ENCODE measurements around the gene ASIC4. TPM values are rescaled to one million over a fixed set of nuclear protein-coding genes. Genes with fewer than 3 reads are reported as not detected.

Gene ASIC4
- polyA plus RNA-seq, 1 experiment: not detected

GRCh38 chr2:219562049-219563020, 48.1 kb downstream of the ASIC4 start:
- H3K4me3 ChIP-seq (ENCODE audit: low read depth, low read length): no peak overlapping the region
- peaks cover 5% of the 10 kb centered on the region for H3K27me3 ChIP-seq (ENCODE audit: control insufficient read depth, insufficient read depth, low read length)
- DNase-seq (ENCODE audit: low read depth, low spot score): no peak
- H3K27ac ChIP-seq (ENCODE audit: low read depth, low read length): no peak overlapping the region
- peaks cover 4% of the 10 kb centered on the region; the same call in 1 of the 2 replicates for H3K9me3 ChIP-seq (ENCODE audit: control insufficient read depth, insufficient read depth, low read length)
- ChIA-PET POLR2A (interaction anchor here (1.4 kb wide), 1 partner anchor 10 kb away, joined by 3 read pairs; no protein-coding TSS in a partner anchor), CTCF (interaction anchor here (2.0 to 3.7 kb wide), 2 partner anchors 8 to 128 kb away, joined by 7 to 35 read pairs; partner anchors contain the start of genes INHA and OBSL1)
- TF ChIP-seq CTCF (IDR thresholded peaks at IDR 0.05; ENCODE audit: low read depth, low read length): no peak

DNA sequence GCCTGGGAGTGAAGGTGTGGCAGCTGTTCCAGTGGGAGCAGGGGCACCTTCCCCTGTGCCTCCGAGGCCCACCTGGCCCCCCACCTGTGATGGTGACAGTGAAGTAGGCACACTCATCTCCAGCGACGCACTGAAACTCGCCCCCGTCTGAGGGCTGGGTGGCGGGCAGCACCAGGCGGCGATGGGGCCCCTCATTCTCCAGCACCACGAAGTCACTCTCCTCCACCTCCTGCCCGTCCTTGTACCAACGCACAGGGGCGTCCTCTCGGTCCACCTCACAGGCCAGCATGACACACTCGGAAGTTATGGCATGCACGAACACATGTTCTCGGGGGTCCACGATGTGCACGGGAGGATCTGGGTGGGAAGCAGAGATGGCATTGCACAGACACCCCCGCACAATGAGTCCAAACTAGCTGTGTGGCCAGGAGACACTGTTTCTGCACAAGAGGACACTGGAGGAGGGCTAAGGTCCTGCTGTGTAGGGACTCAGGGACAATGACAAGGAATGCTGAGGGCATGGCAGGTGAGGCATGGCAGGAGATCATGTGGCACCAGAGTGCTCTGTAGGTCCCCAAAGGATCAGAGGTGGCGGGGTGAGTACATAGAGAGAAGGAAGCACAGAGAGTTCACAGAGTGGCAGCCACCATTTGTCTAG, 49.1 kb downstream of the ASIC4 start:
- TF ChIP-seq CTCF (IDR thresholded peaks at IDR 0.05; ENCODE audit: low read depth, low read length): no peak
- CTCF ChIA-PET: no interaction called here
- H3K9me3 ChIP-seq (ENCODE audit: control insufficient read depth, insufficient read depth, low read length): peaks cover 8% of the 10 kb centered on the region; the same call in 1 of the 2 replicates
- H3K27me3 ChIP-seq (ENCODE audit: control insufficient read depth, insufficient read depth, low read length): no peaks in the 10 kb centered on the region
- H3K27ac ChIP-seq (ENCODE audit: low read depth, low read length): no peak overlapping the region
- no peak for DNase-seq (ENCODE audit: low read depth, low spot score)
- no peak overlapping the region for H3K4me3 ChIP-seq (ENCODE audit: low read depth, low read length)
- POLR2A ChIA-PET: interaction anchor here (1.4 kb wide), 1 partner anchor 11 kb away, joined by 3 read pairs; no protein-coding TSS in a partner anchor

- DNase-seq (ENCODE audit: low read depth, low spot score): no peak
- CTCF ChIA-PET: no interaction called here
- POLR2A ChIA-PET: interaction anchor here (1.0 kb wide), 1 partner anchor 13 kb away, joined by 3 read pairs; no protein-coding TSS in a partner anchor
- no peak overlapping the region for H3K4me3 ChIP-seq (ENCODE audit: low read depth, low read length)
- H3K9me3 ChIP-seq (ENCODE audit: control insufficient read depth, insufficient read depth, low read length): peaks cover 4% of the 10 kb centered on the region; the same call in 1 of the 2 replicates
- TF ChIP-seq CTCF (IDR thresholded peaks at IDR 0.05; ENCODE audit: low read depth, low read length): no peak
- no peaks in the 10 kb centered on the region for H3K27me3 ChIP-seq (ENCODE audit: control insufficient read depth, insufficient read depth, low read length)
- H3K27ac ChIP-seq (ENCODE audit: low read depth, low read length): no peak overlapping the region
Measured at GRCh38 chr2:219565130-219566080, 51.1 kb downstream of the ASIC4 start.

- POLR2A ChIA-PET: no interaction called here
Measured at GRCh38 chr2:219566640-219567039, 52.4 kb downstream of the ASIC4 start.

More at GRCh38 chr2:219566640-219567039, 52.4 kb downstream of the ASIC4 start:
- no peaks in the 10 kb centered on the region for H3K27me3 ChIP-seq (ENCODE audit: control insufficient read depth, insufficient read depth, low read length)
- no peak for TF ChIP-seq CTCF (IDR thresholded peaks at IDR 0.05; ENCODE audit: low read depth, low read length)
- no peak overlapping the region for H3K27ac ChIP-seq (ENCODE audit: low read depth, low read length)
- CTCF ChIA-PET: no interaction called here
- no peak for DNase-seq (ENCODE audit: low read depth, low spot score)
- H3K9me3 ChIP-seq (ENCODE audit: control insufficient read depth, insufficient read depth, low read length): peaks cover 4% of the 10 kb centered on the region; the same call in 1 of the 2 replicates
- H3K4me3 ChIP-seq (ENCODE audit: low read depth, low read length): no peak overlapping the region

Measured in AG04450 (cell line).